UCSD-AML1 (cell line): ENCODE data around the gene KRTAP10-9.
A peak's percentile ranks its signal among the peaks of the same experiment; 100 is the strongest.
"Not testable (repeated sequence)": the region's sequence is repeated elsewhere in the genome, so short reads cannot be mapped to it uniquely, and the experiment has no call there.

Source experiments
- DNase-seq: peaks from one replicate; lab custom pipeline; 2025; ENCODE audit not compliant: unreplicated experiment; lab: John Stamatoyannopoulos, UW

The KRTAP10-9 gene

GRCh38 chr21:44594406-44594916, 32.4 kb upstream of the KRTAP10-9 start:
- DNase-seq: peak; percentile 29

- DNase-seq: no peak
Observed at GRCh38 chr21:44595524-44595923, 31.4 kb upstream of the KRTAP10-9 start.

GRCh38 chr21:44596068-44596725, 30.7 kb upstream of the KRTAP10-9 start:
- no peak for DNase-seq

GRCh38 chr21:44598061-44598460, 28.8 kb upstream of the KRTAP10-9 start:
- DNase-seq: no peak

- no peak for DNase-seq
Observed at GRCh38 chr21:44599264-44600029, 27.4 kb upstream of the KRTAP10-9 start.

- not testable (repeated sequence) for DNase-seq
Observed at GRCh38 chr21:44600118-44600978, 26.5 kb upstream of the KRTAP10-9 start, which contains the start of gene KRTAP10-7. TSS of gene KRTAP10-7 (plus strand) at chr21:44600597. CDS start at chr21:44600622, 25 bp downstream.

GRCh38 chr21:44601091-44601490, 25.8 kb upstream of the KRTAP10-9 start:
- DNase-seq: not testable (repeated sequence)

- no peak for DNase-seq
Observed at GRCh38 chr21:44601596-44602462, 25.1 kb upstream of the KRTAP10-9 start.

- DNase-seq: no peak
Observed at GRCh38 chr21:44602463-44602850, 24.4 kb upstream of the KRTAP10-9 start.

GRCh38 chr21:44603109-44603875, 23.6 kb upstream of the KRTAP10-9 start:
- DNase-seq: no peak

- no peak for DNase-seq
Observed at GRCh38 chr21:44603911-44604310, 23.0 kb upstream of the KRTAP10-9 start.

- no peak for DNase-seq
Observed at GRCh38 chr21:44606495-44606894, 20.4 kb upstream of the KRTAP10-9 start.

GRCh38 chr21:44609193-44609592, 17.7 kb upstream of the KRTAP10-9 start:
- no peak for DNase-seq

- not testable (repeated sequence) for DNase-seq
Observed at GRCh38 chr21:44610157-44610843, 16.6 kb upstream of the KRTAP10-9 start.

GRCh38 chr21:44611551-44611950, 15.3 kb upstream of the KRTAP10-9 start:
- DNase-seq: no peak

- no peak for DNase-seq
Observed at GRCh38 chr21:44612029-44612486, 14.8 kb upstream of the KRTAP10-9 start, which contains the start of gene KRTAP10-8. TSS of gene KRTAP10-8 (plus strand) at chr21:44612079. CDS start at chr21:44612101, 22 bp downstream.

- no peak for DNase-seq
Observed at GRCh38 chr21:44612669-44613229, 14.1 kb upstream of the KRTAP10-9 start.

- no peak for DNase-seq
Observed at GRCh38 chr21:44613386-44614155, 13.3 kb upstream of the KRTAP10-9 start.
